ENCODE measurements around the gene THSD7B.

DNA sequence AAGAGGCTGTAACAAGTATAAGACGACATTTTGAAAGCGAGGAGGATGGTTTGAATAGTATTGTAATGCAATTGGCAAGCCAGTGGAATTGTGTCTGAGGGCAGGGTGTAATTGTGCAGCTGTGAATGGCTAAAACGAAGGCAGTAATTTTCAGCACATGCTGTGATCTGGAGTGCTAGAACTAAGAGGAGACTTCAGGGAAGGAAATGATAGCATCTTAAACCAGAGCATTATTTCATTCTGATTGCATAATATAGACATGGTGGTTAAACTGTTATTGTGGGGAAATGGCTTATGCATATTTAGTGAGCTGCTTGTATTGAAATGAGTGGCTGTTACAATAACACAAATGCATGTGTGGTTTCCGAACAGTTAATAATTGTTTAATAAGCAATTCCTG lies 36.3 kb downstream of the THSD7B start:
- TF ChIP-seq CTCF (IDR thresholded peaks at IDR 0.05; ENCODE audit: control extremely low read depth in 1 of 3, insufficient read depth in 1 of 3, low read depth in 1 of 3, low read length in 3 of 3) (no peak), EZH2 (IDR thresholded peaks at IDR 0.05; ENCODE audit: low read depth, low read length, severe bottlenecking) (no peak), ASH2L (IDR thresholded peaks at IDR 0.05; ENCODE audit: low read length) (no peak), SP2 (IDR thresholded peaks at IDR 0.05; ENCODE audit: low read length) (no peak), POLR2A (IDR thresholded peaks at IDR 0.05; ENCODE audit: control extremely low read depth in 1 of 2, low read depth in 2 of 2, low read length in 2 of 2) (no peak), YY1 (IDR thresholded peaks at IDR 0.05; ENCODE audit: low read depth, low read length) (no peak), MAX (IDR thresholded peaks at IDR 0.05) (no peak)
- TF ChIP-seq, protein P1, sequence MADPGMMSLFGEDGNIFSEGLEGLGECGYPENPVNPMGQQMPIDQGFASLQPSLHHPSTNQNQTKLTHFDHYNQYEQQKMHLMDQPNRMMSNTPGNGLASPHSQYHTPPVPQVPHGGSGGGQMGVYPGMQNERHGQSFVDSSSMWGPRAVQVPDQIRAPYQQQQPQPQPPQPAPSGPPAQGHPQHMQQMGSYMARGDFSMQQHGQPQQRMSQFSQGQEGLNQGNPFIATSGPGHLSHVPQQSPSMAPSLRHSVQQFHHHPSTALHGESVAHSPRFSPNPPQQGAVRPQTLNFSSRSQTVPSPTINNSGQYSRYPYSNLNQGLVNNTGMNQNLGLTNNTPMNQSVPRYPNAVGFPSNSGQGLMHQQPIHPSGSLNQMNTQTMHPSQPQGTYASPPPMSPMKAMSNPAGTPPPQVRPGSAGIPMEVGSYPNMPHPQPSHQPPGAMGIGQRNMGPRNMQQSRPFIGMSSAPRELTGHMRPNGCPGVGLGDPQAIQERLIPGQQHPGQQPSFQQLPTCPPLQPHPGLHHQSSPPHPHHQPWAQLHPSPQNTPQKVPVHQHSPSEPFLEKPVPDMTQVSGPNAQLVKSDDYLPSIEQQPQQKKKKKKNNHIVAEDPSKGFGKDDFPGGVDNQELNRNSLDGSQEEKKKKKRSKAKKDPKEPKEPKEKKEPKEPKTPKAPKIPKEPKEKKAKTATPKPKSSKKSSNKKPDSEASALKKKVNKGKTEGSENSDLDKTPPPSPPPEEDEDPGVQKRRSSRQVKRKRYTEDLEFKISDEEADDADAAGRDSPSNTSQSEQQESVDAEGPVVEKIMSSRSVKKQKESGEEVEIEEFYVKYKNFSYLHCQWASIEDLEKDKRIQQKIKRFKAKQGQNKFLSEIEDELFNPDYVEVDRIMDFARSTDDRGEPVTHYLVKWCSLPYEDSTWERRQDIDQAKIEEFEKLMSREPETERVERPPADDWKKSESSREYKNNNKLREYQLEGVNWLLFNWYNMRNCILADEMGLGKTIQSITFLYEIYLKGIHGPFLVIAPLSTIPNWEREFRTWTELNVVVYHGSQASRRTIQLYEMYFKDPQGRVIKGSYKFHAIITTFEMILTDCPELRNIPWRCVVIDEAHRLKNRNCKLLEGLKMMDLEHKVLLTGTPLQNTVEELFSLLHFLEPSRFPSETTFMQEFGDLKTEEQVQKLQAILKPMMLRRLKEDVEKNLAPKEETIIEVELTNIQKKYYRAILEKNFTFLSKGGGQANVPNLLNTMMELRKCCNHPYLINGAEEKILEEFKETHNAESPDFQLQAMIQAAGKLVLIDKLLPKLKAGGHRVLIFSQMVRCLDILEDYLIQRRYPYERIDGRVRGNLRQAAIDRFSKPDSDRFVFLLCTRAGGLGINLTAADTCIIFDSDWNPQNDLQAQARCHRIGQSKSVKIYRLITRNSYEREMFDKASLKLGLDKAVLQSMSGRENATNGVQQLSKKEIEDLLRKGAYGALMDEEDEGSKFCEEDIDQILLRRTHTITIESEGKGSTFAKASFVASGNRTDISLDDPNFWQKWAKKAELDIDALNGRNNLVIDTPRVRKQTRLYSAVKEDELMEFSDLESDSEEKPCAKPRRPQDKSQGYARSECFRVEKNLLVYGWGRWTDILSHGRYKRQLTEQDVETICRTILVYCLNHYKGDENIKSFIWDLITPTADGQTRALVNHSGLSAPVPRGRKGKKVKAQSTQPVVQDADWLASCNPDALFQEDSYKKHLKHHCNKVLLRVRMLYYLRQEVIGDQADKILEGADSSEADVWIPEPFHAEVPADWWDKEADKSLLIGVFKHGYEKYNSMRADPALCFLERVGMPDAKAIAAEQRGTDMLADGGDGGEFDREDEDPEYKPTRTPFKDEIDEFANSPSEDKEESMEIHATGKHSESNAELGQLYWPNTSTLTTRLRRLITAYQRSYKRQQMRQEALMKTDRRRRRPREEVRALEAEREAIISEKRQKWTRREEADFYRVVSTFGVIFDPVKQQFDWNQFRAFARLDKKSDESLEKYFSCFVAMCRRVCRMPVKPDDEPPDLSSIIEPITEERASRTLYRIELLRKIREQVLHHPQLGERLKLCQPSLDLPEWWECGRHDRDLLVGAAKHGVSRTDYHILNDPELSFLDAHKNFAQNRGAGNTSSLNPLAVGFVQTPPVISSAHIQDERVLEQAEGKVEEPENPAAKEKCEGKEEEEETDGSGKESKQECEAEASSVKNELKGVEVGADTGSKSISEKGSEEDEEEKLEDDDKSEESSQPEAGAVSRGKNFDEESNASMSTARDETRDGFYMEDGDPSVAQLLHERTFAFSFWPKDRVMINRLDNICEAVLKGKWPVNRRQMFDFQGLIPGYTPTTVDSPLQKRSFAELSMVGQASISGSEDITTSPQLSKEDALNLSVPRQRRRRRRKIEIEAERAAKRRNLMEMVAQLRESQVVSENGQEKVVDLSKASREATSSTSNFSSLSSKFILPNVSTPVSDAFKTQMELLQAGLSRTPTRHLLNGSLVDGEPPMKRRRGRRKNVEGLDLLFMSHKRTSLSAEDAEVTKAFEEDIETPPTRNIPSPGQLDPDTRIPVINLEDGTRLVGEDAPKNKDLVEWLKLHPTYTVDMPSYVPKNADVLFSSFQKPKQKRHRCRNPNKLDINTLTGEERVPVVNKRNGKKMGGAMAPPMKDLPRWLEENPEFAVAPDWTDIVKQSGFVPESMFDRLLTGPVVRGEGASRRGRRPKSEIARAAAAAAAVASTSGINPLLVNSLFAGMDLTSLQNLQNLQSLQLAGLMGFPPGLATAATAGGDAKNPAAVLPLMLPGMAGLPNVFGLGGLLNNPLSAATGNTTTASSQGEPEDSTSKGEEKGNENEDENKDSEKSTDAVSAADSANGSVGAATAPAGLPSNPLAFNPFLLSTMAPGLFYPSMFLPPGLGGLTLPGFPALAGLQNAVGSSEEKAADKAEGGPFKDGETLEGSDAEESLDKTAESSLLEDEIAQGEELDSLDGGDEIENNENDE (IDR thresholded peaks at IDR 0.05; ENCODE audit: insufficient replicate concordance, low read length) = no peak
